ENCODE data around the gene RSRC2.
"Not testable (repeated sequence)": the region's sequence is repeated elsewhere in the genome, so short reads cannot be mapped to it uniquely, and the experiment has no call there.

Gene RSRC2

GRCh38 chr12:122526683-122527477 lies at the start of gene RSRC2, which contains the start of gene KNTC1:
Gene RSRC2 (minus strand): TSS chr12:122526936. CDS start chr12:122526853, 83 bp downstream.
Gene KNTC1 (plus strand): TSS chr12:122527249. CDS start chr12:122530064, 2,815 bp downstream.
- peak; percentile 99 for DNase-seq

- no peak for DNase-seq
Measured at GRCh38 chr12:122571821-122572220, 45.1 kb upstream of the RSRC2 start.

GRCh38 chr12:122570006-122570405 lies 43.3 kb upstream of the RSRC2 start:
- not testable (repeated sequence) for DNase-seq

GRCh38 chr12:122569288-122569687 lies 42.6 kb upstream of the RSRC2 start:
- DNase-seq = no peak

- DNase-seq = not testable (repeated sequence)
Measured at GRCh38 chr12:122566816-122567215, 40.1 kb upstream of the RSRC2 start.

- DNase-seq = no peak
Measured at GRCh38 chr12:122563361-122563760, 36.6 kb upstream of the RSRC2 start.

GRCh38 chr12:122560138-122560537 lies 33.4 kb upstream of the RSRC2 start:
- no peak for DNase-seq

- no peak for DNase-seq
Measured at GRCh38 chr12:122558745-122559641, 32.3 kb upstream of the RSRC2 start.

- no peak for DNase-seq
Measured at GRCh38 chr12:122547330-122547729, 20.6 kb upstream of the RSRC2 start.

- no peak for DNase-seq
Measured at GRCh38 chr12:122545855-122546254, 19.1 kb upstream of the RSRC2 start.

GRCh38 chr12:122544537-122544936 lies 17.8 kb upstream of the RSRC2 start:
- DNase-seq = no peak

- no peak for DNase-seq
Measured at GRCh38 chr12:122538496-122538895, 11.8 kb upstream of the RSRC2 start.

- DNase-seq = no peak
Measured at GRCh38 chr12:122537021-122537420, 10.3 kb upstream of the RSRC2 start.

GRCh38 chr12:122533856-122534255 lies 7.1 kb upstream of the RSRC2 start:
- DNase-seq = no peak

- DNase-seq = no peak
Measured at GRCh38 chr12:122528992-122529391, 2.3 kb upstream of the RSRC2 start.

GRCh38 chr12:122528582-122528981 lies 1.8 kb upstream of the RSRC2 start:
- DNase-seq = no peak

- peak; percentile 22 for DNase-seq
Measured at GRCh38 chr12:122527478-122527944, 775 bp upstream of the RSRC2 start.

- DNase-seq = no peak
Measured at GRCh38 chr12:122523846-122524718, 2.7 kb downstream of the RSRC2 start.

- DNase-seq = no peak
Measured at GRCh38 chr12:122523280-122523679, 3.5 kb downstream of the RSRC2 start.

GRCh38 chr12:122520676-122521075 lies 6.1 kb downstream of the RSRC2 start:
- DNase-seq = no peak

GRCh38 chr12:122519418-122519817 lies 7.3 kb downstream of the RSRC2 start:
- DNase-seq = no peak

- no peak for DNase-seq
Measured at GRCh38 chr12:122518908-122519307, 7.8 kb downstream of the RSRC2 start.

GRCh38 chr12:122517877-122518276 lies 8.9 kb downstream of the RSRC2 start:
- DNase-seq = no peak

All from CD4-positive, alpha-beta T cell treated with Interferon gamma for 1 hour (primary cell).